Adipocyte (in vitro differentiated cells): ENCODE results near the gene ANKRD11.
"Not testable (repeated sequence)": the region's sequence is repeated elsewhere in the genome, so short reads cannot be mapped to it uniquely, and the experiment has no call there.

ENCODE experiments used
- DNase-seq: peaks from one replicate; pipeline ENCODE4 v3.0.0-alpha.2; 2015; ENCODE audit warnings: low read depth
- H3K27me3 ChIP-seq: replicated peaks from 2 replicates; pipeline ENCODE4 v1.7.0; 2013; ENCODE audit warnings: mild to moderate bottlenecking, low read length, moderate library complexity; ENCODE audit not compliant: control insufficient read depth, insufficient read depth
- H3K36me3 ChIP-seq: 2 replicates; pipeline ENCODE4 v1.7.0; 2013; ENCODE audit warnings: low read length, mild to moderate bottlenecking, moderate library complexity; ENCODE audit not compliant: control insufficient read depth, insufficient read depth, severe bottlenecking
- H3K4me1 ChIP-seq: 2 replicates; pipeline ENCODE4 v1.7.0; 2013; ENCODE audit warnings: mild to moderate bottlenecking, low read length, moderate library complexity; ENCODE audit not compliant: control insufficient read depth, insufficient read depth
- H3K4me3 ChIP-seq: 2 replicates; pipeline ENCODE4 v1.7.0; 2013; ENCODE audit warnings: mild to moderate bottlenecking, low read length, moderate library complexity
- H3K9ac ChIP-seq: 2 replicates; pipeline ENCODE4 v1.7.0; 2013; ENCODE audit warnings: mild to moderate bottlenecking, low read length, moderate library complexity
- H3K9me3 ChIP-seq: 2 replicates; pipeline ENCODE4 v1.7.0; 2013; ENCODE audit warnings: mild to moderate bottlenecking, low read length, moderate library complexity; ENCODE audit not compliant: control insufficient read depth

The ANKRD11 gene

DNA sequence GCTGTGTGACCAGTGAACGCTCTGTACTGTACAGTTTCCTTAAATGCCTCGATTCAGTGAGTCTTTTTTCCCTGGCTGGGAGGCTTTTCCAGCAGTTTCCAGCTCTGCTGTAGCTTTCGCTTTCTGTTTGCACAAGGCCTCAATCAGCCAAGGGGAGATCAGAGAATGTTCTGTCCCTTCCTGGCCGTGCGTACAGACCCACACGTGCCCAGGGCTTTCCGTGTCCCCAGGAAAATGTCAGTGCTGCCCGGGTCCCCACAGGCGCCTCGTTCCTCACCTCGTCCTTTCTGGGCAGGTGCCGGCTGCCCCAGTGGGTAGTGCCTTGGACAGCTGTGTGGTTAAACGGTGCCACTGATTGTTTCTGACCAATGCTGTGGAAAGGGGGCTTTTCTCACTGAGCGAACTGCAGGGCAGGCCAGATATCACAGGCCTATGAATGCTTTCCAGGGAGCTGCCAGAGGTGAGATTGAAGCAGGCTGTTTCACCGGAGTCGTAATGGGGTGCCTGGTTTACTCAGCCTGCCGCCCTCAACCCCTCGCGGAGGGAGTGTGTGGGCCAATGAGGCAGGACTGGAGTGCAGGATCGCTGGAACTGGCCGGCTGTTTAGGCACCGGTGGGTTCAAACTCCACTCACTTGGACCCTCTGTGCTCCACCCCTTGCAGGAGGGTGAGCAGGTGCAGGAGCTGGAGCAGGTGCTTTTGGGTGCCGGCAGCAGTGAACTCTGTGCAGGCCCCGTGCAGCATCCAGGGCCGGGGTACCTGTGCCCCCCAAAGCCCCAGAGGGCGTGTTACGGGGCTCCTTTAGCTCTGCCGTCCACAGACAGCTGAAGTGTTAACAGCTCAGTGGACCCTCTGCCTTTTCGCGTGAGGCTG lies 228.4 kb downstream of the ANKRD11 start:
- DNase-seq, result no peak
- H3K4me1 ChIP-seq, result peaks cover 16% of the 10 kb centered on the region

DNA sequence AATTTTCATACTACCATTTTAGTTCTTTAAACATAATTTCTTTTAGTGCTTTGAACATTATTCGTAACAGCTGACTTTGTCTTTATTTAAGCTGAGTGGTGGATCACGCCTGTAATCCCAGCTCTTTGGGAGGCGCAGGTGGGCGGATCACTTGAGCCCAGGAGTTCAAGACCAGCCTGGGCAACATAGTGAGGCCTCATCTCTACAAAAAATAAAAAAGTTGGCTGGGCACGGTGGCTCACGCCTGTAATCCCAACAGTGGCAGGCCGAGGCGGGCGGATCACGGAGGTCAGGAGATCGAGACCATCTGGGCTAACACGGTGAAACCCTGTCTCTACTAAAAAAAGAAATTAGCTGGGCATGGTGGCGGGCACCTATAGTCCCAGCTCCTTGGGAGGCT lies 230.5 kb downstream of the ANKRD11 start:
- not testable (repeated sequence) for H3K4me3 ChIP-seq, DNase-seq, H3K9me3 ChIP-seq, H3K27me3 ChIP-seq, H3K9ac ChIP-seq, H3K36me3 ChIP-seq
- peaks cover 21% of the 10 kb centered on the region for H3K4me1 ChIP-seq

More for the DNA sequence above, 228.4 kb downstream of the ANKRD11 start:
- Histone ChIP-seq H3K36me3 (peaks cover 18% of the 10 kb centered on the region), H3K9ac (peak overlapping the region; percentile 76), H3K9me3 (no peaks in the 10 kb centered on the region), H3K4me3 (peak overlapping the region; percentile 64), H3K27me3 (no peaks in the 10 kb centered on the region)

- no peak for DNase-seq
These were observed 232.4 kb downstream of the ANKRD11 start for GRCh38 chr16:89257757-89258465.

GRCh38 chr16:89257281-89257731 lies 233.1 kb downstream of the ANKRD11 start:
- DNase-seq, result peak; percentile 39

More at GRCh38 chr16:89257757-89258465, 232.4 kb downstream of the ANKRD11 start:
- Histone ChIP-seq H3K4me1 (peaks cover 21% of the 10 kb centered on the region), H3K36me3 (no peaks in the 10 kb centered on the region), H3K9me3 (no peaks in the 10 kb centered on the region), H3K27me3 (no peaks in the 10 kb centered on the region), H3K4me3 (peak overlapping the region; percentile 83), H3K9ac (peak overlapping the region; percentile 88)

DNA sequence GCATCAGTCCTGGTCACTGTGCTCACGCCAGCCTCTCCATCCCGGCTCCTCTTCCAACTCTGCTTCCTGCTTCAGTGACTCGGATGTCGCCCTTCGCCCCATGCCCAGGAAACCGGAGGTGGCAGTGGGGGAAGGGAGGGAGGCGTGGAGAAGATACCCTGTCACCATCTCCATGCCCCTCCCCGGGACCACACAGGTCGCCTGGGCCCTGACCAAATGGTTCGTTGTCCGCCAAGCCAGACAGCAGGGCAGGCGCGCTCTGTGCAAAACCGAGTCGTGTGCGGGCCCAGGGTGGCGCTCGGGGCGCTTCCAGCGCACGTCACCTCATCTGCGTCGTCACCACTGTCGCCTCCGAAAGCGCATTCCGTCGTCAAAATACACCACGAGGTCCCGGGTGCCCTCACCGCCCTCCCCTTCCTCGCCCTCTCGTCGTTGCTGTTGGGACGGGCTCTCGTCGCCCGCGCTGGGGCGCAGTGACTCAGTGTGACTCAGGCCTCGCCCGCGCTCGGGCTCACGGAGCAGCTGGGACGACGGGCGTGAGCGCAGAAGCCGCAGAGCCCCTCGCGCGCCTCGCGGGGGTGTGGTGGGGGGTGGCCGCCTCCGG lies 233.6 kb downstream of the ANKRD11 start:
- H3K9ac ChIP-seq, result peak overlapping the region; percentile 88
- peak overlapping the region; percentile 83 for H3K4me3 ChIP-seq
- no peaks in the 10 kb centered on the region for H3K36me3 ChIP-seq
- DNase-seq, result peak; percentile 86
- H3K9me3 ChIP-seq, result no peaks in the 10 kb centered on the region
- no peaks in the 10 kb centered on the region for H3K27me3 ChIP-seq
- H3K4me1 ChIP-seq, result peaks cover 17% of the 10 kb centered on the region

More at GRCh38 chr16:89257281-89257731, 233.1 kb downstream of the ANKRD11 start:
- Histone ChIP-seq H3K27me3 (no peaks in the 10 kb centered on the region), H3K4me1 (peaks cover 21% of the 10 kb centered on the region), H3K9me3 (no peaks in the 10 kb centered on the region), H3K4me3 (peak overlapping the region; percentile 83), H3K36me3 (no peaks in the 10 kb centered on the region), H3K9ac (peak overlapping the region; percentile 88)

DNA sequence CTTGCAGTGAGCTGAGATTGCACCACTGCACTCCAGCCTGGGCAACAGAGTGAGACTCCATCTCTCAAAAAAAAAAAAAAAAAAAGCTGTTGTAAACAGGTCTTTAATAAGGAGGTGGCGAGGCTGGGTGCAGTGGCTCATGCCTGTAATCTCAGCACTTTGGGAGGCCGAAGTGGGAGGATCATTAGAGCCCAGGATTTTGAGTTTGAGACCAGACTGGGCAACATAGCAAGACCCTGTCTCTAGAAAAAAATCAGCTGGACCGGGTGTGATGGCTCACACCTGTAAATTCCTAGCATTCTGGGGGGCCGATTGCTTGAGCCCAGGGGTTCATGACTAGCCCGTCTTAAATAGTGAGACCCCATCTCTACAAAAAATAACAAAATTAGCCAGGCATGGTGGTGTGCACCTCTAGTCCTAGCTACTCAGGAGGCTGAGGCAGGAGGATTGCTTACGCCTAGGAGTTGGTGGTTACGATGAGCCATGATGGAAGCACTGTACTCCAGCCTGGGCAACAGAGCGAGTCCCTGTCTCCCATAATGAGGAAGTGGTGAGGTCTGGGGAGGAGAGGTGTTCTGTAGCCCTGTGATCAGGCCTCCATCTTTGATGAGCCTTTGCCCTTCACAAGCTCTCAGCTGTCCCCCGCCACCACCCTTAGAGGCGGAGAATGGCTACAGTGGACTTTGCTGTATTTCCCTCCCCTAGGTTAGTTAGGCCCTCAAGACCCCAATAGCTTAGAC lies 236.6 kb downstream of the ANKRD11 start:
- Histone ChIP-seq H3K9me3 (peaks cover 4% of the 10 kb centered on the region), H3K4me1 (peaks cover 10% of the 10 kb centered on the region), H3K4me3 (no peak overlapping the region), H3K36me3 (no peaks in the 10 kb centered on the region), H3K9ac (no peak overlapping the region), H3K27me3 (no peaks in the 10 kb centered on the region)
- DNase-seq, result no peak

DNA sequence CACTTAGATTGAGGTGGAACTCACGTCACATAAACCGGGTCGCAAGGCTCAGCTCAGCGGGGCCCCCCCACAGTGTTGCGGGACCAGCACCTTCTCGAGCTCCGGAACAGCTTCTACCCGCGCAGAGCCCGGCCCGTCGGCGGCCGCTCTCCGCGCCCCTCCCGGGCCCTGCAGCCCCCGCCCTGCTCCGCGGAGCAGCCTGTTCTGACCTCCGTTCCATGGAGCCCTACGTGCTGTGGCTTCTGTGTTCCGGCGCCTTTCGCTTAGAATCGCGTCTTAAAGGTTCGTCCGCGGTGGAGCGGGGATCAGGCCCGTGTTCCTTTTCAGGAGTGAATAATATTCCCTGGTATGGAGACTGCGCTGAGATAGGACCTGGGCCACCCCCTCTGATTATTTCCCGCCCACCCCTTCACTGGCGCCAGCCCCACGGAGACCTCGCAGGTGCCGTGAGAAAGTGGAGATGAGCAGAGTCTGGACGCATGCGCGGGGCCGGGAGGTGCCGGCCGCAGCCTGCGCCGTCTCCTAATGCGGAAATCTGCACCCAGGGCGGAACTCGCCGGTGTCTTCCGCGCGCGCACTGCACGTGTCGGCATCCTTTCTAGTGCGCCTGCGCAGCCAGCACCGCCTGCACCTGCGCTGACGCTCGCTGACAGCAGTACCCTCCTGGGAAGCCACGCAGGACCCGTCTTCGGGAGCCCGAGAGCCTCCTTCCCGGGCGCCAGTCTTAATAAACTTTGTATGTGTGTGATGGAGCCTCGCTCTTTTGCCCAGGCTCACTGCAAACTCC lies 242.0 kb downstream of the ANKRD11 start:
- DNase-seq, result no peak
- Histone ChIP-seq H3K36me3 (no peaks in the 10 kb centered on the region), H3K9me3 (peaks cover 4% of the 10 kb centered on the region), H3K27me3 (no peaks in the 10 kb centered on the region), H3K4me3 (peak overlapping the region; percentile 73), H3K9ac (no peak overlapping the region), H3K4me1 (peaks cover 13% of the 10 kb centered on the region)

DNA sequence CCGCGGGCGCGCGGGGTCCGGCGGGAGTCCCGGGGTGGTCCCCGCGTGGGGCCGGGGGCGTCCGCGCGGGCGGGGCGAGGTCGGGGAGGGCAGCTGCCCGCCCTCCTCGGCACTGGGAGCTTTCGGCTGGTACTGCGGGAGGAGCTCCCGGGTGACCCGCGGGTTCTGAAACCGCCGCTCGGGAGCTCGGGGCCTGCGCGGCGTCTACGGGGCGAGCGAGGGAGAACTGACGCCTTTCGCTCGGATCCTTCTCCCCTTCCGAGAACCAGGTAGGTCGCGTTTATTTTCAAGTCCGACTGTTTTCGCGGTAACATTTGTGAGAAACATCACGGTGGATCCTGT lies 242.7 kb downstream of the ANKRD11 start:
- H3K9me3 ChIP-seq, H3K27me3 ChIP-seq, H3K9ac ChIP-seq, H3K36me3 ChIP-seq: not testable (repeated sequence)
- peak; percentile 8 for DNase-seq
- Histone ChIP-seq H3K4me3 (peak overlapping the region; percentile 73), H3K4me1 (peaks cover 13% of the 10 kb centered on the region)

DNA sequence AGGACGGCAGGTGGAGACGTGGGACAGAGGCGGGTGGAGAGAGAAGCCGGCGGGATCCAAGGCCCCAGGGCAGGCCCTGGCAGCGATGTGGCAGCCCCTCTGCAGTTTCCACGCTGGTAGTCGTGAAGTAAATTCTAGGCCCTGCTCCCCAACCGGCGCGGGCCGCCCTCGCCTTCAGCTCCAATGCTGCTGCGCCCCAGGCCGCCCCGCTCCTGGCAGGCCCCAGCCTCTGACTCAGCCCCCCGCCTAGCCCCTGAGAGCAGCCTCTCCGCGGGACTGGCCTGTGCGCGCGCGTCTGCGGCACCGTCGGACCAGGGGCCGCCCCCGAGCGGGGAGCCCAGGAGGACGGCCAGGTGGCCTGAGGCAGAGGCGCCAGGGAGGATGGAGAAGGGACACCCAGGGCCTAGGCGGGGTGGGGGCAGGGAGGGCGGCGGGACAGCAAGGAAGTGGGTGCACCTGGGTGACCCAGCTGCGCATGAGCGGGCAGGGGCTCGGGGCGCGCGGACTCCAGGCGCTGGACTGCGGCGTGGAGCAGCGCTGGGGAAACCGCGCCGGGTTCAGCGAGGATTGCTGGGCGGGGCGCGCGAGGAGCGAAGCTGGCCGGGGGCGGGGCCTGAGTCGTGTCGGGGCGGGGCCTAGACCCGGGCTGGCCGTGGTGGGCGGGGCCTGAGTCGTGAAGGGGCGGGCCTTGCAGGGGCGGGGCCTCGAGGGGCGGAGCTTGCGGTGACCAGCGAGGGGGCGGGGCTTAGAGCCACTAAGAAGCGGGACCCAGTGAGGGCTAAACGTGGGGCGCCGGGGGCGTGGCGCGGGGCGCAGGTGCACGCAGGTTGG lies 243.2 kb downstream of the ANKRD11 start:
- peaks cover 13% of the 10 kb centered on the region for H3K4me1 ChIP-seq
- peak; percentile 96 for DNase-seq
- no peaks in the 10 kb centered on the region for H3K27me3 ChIP-seq
- peak overlapping the region; percentile 63 for H3K9ac ChIP-seq
- H3K9me3 ChIP-seq, result peaks cover 4% of the 10 kb centered on the region
- no peaks in the 10 kb centered on the region for H3K36me3 ChIP-seq
- H3K4me3 ChIP-seq, result peak overlapping the region; percentile 73
